CD14-positive monocyte (primary cell): ENCODE results near the gene LSM14B. TPM values are rescaled to one million over a fixed set of nuclear protein-coding genes. Genes with fewer than 3 reads are reported as not detected.

Experiments
- DNase-seq, 3 donors: peaks; one replicate each; pipeline ENCODE4 v3.0.0-alpha.2; 2011 to 2022
- H2AFZ ChIP-seq: 2 replicates; pipeline ENCODE4 v1.6.0; 2012; ENCODE audit warnings: mild to moderate bottlenecking, low read depth, low read length, inconsistent platforms; ENCODE audit not compliant: insufficient read depth, poor library complexity, severe bottlenecking
- H3K27ac ChIP-seq, 2 donors: 1 replicate in 1 of 2; 2 replicates in 1 of 2; pipeline ENCODE4 v1.5.1; 2012 to 2013; ENCODE audit warnings: low read length in 2 of 2, control low read depth in 1 of 2, inconsistent platforms in 1 of 2, low read depth in 1 of 2, mild to moderate bottlenecking in 1 of 2
- H3K27me3 ChIP-seq, 2 donors: one replicate each; pipeline versions ENCODE4 v1.6.0 to v1.6.1; 2011 to 2013; ENCODE audit warnings: low read length in 2 of 2; ENCODE audit not compliant: control insufficient read depth in 2 of 2, insufficient read depth in 2 of 2
- H3K36me3 ChIP-seq, 2 donors: replicated peaks in 1 of 2; 1 replicate in 1 of 2; 2 replicates in 1 of 2; pipeline versions ENCODE4 v1.5.1 to v1.6.1; 2012 to 2013; ENCODE audit warnings: low read length in 2 of 2, control low read depth in 1 of 2, inconsistent platforms in 1 of 2, mild to moderate bottlenecking in 1 of 2; ENCODE audit not compliant: insufficient read depth in 2 of 2, control insufficient read depth in 1 of 2
- H3K4me1 ChIP-seq, 2 donors: 1 replicate in 1 of 2; 2 replicates in 1 of 2; pipeline versions ENCODE4 v1.5.1 to v1.6.1; 2012 to 2013; ENCODE audit warnings: low read length in 2 of 2, control low read depth in 1 of 2, inconsistent platforms in 1 of 2, mild to moderate bottlenecking in 1 of 2, moderate library complexity in 1 of 2; ENCODE audit not compliant: insufficient read depth in 2 of 2, control insufficient read depth in 1 of 2
- H3K4me2 ChIP-seq: replicated peaks from 2 replicates; pipeline ENCODE3; 2012; ENCODE audit warnings: low read length, moderate library complexity, mild to moderate bottlenecking; ENCODE audit not compliant: poor library complexity, severe bottlenecking; ENCODE audit errors: extremely low read depth
- H3K4me3 ChIP-seq, 3 experiments: fragments of 200-600 bp in 1 of 3; sonication (generic) in 1 of 3; replicated peaks in 1 of 3; 1 replicate in 2 of 3; 2 replicates in 1 of 3; pipeline ENCODE4 v1.5.1; 2011 to 2013; ENCODE audit warnings: low read length in 3 of 3, mild to moderate bottlenecking in 3 of 3, control low read depth in 2 of 3, low read depth in 2 of 3, inconsistent platforms in 1 of 3, moderate library complexity in 1 of 3
- H3K79me2 ChIP-seq: 2 replicates; pipeline ENCODE4 v1.6.0; 2012; ENCODE audit warnings: mild to moderate bottlenecking, control low read depth, inconsistent platforms, low read length, moderate library complexity; ENCODE audit not compliant: insufficient read depth
- H3K9ac ChIP-seq: 2 replicates; pipeline ENCODE4 v1.6.0; 2017; ENCODE audit warnings: low read length, mild to moderate bottlenecking; ENCODE audit not compliant: insufficient read depth, poor library complexity, severe bottlenecking
- H3K9me3 ChIP-seq, 2 donors: replicated peaks in 1 of 2; 1 replicate in 1 of 2; 2 replicates in 1 of 2; pipeline versions ENCODE4 v1.5.1 to v1.6.1; 2012 to 2013; ENCODE audit warnings: low read length in 2 of 2, control low read depth in 1 of 2; ENCODE audit not compliant: control insufficient read depth in 1 of 2, insufficient read depth in 1 of 2
- H4K20me1 ChIP-seq: 2 replicates; pipeline ENCODE4 v1.6.0; 2012; ENCODE audit warnings: mild to moderate bottlenecking, low read length, control low read depth, moderate library complexity; ENCODE audit not compliant: insufficient read depth
- H3K27ac Mint-ChIP-seq, 7 donors: one replicate each; pipeline ENCODE4 v1.8.0; 2020; ENCODE audit warnings: mild to moderate bottlenecking in 7 of 7, mixed read lengths in 7 of 7, moderate library complexity in 6 of 7, inconsistent platforms in 2 of 7
- H3K27me3 Mint-ChIP-seq, 3 donors: one replicate each; pipeline ENCODE4 v1.8.0; 2021 to 2022; ENCODE audit warnings: low read depth in 3 of 3, mild to moderate bottlenecking in 3 of 3, mixed read lengths in 3 of 3, moderate library complexity in 3 of 3, inconsistent platforms in 1 of 3
- H3K36me3 Mint-ChIP-seq, 2 donors: one replicate each; pipeline ENCODE4 v1.8.0; 2020; ENCODE audit warnings: mixed read lengths in 2 of 2, inconsistent platforms in 1 of 2, mild to moderate bottlenecking in 1 of 2
- H3K4me1 Mint-ChIP-seq: one replicate; pipeline ENCODE4 v1.8.0; 2020; ENCODE audit warnings: mild to moderate bottlenecking, mixed read lengths
- H3K4me3 Mint-ChIP-seq, 2 donors: one replicate each; pipeline ENCODE4 v1.8.0; 2020; ENCODE audit warnings: mild to moderate bottlenecking in 2 of 2, mixed read lengths in 2 of 2, moderate library complexity in 1 of 2
- H3K9me3 Mint-ChIP-seq, 7 donors: one replicate each; pipeline ENCODE4 v1.8.0; 2020 to 2022; ENCODE audit warnings: mixed read lengths in 7 of 7, mild to moderate bottlenecking in 6 of 7, moderate library complexity in 6 of 7, inconsistent platforms in 2 of 7
- WGBS: methylation state at CpG from one replicate; pipeline ENCODE4 v1.1.5; 2013; ENCODE audit warnings: missing lambda C conversion rate; ENCODE audit not compliant: insufficient coverage; 5-methylcytosine and 5-hydroxymethylcytosine counted together
- intact Hi-C, 2 donors: fragments of 100-400 bp; cut with micrococcal nuclease; formaldehyde crosslinking; loops; one replicate each; pipeline versions ENCODE4 v1.15.0 to v1.15.1; 2023
- polyA plus RNA-seq, 3 donors: library from polyadenylated mRNA; depleted of rRNA in 1 of 3; unstranded in 2 of 3; stranded (reverse) in 1 of 3; fragments of 300-500 nt in 2 of 3; fragments of >200 nt in 1 of 3; fragmentation: Illumina TruSeq in 2 of 3; gene quantifications; 1 replicate in 2 of 3; 2 replicates in 1 of 3; pipeline ENCODE4 v1.2.3, GENCODE V29; 2012 to 2021
- TF ChIP-seq, protein P1 (sequence below): fragments of 200-600 bp; IDR thresholded peaks from one replicate; pipeline ENCODE4 v1.8.0; 2022; ENCODE audit warnings: antibody characterized with exemption, mild to moderate bottlenecking

The LSM14B gene
- polyA plus RNA-seq, 3 donors, result 1.0 to 33.5 (median 1.4) TPM

DNA sequence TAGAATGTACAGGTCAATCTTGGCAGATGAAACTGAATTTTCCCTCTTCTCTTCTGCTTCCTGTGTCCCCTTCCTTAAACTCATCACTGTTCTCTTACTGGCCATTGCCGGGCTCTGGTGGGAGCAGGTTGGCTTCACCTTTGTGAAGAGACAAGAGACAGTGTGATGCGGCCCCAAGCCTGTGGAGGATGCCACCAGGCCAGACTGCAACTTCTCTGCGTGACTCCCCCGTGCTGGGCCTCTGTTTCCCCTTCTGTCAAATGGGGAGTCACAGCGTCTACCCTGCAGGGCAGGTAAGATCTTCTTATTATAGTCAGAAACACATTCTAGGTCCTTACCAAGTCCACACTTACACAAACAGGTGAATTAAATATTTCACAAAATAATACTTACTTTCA, 1.9 kb upstream of the LSM14B start:
- Histone ChIP-seq H3K79me2 (peaks cover 26% of the 10 kb centered on the region), H3K4me1 (peaks cover 17 to 27% of the 10 kb centered on the region in 2 donors), H3K9ac (no peak overlapping the region), H3K9me3 (peaks cover 0 to 4% of the 10 kb centered on the region in 2 donors), H2AFZ (no peak overlapping the region), H3K4me2 (no peak overlapping the region), H3K27me3 (peaks cover 0 to 5% of the 10 kb centered on the region in 2 donors), H4K20me1 (peaks cover 21% of the 10 kb centered on the region), H3K36me3 (peaks cover 9 to 16% of the 10 kb centered on the region in 2 donors), H3K27ac (no peak overlapping the region), H3K4me3 (no peak overlapping the region)
- Mint-ChIP-seq H3K4me3 (peak overlapping the region in 1 of 2 donors; percentile 42), H3K36me3 (peaks cover 14% of the 10 kb centered on the region in 2 donors), H3K27ac (peak overlapping the region in 2 of 7 donors; percentile 58 to 67), H3K27me3 (peaks cover 9 to 30% (median 22%) of the 10 kb centered on the region in 3 donors), H3K9me3 (peaks cover 0 to 17% (median 10%) of the 10 kb centered on the region in 7 donors), H3K4me1 (peaks cover 19% of the 10 kb centered on the region)
- intact Hi-C loops, result loop anchor here in 1 of 2 donors (1.0 to 10.0 kb wide), 4 partner anchors 54 to 184 kb away; partner anchors contain the start of genes ADRM1, MTG2 and OSBPL2
- TF ChIP-seq, protein P1, sequence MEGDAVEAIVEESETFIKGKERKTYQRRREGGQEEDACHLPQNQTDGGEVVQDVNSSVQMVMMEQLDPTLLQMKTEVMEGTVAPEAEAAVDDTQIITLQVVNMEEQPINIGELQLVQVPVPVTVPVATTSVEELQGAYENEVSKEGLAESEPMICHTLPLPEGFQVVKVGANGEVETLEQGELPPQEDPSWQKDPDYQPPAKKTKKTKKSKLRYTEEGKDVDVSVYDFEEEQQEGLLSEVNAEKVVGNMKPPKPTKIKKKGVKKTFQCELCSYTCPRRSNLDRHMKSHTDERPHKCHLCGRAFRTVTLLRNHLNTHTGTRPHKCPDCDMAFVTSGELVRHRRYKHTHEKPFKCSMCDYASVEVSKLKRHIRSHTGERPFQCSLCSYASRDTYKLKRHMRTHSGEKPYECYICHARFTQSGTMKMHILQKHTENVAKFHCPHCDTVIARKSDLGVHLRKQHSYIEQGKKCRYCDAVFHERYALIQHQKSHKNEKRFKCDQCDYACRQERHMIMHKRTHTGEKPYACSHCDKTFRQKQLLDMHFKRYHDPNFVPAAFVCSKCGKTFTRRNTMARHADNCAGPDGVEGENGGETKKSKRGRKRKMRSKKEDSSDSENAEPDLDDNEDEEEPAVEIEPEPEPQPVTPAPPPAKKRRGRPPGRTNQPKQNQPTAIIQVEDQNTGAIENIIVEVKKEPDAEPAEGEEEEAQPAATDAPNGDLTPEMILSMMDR, result no peak
- WGBS, result 100% methylated on average over 4 of the region's 5 CpGs
- DNase-seq, result no peak

- TF ChIP-seq, protein P1, result no peak
- peaks cover 20 to 22% of the 10 kb centered on the region in 2 donors for H3K36me3 Mint-ChIP-seq
- intact Hi-C loops, result loop anchor here (1.0 to 10.0 kb wide), 4 partner anchors 55 to 184 kb away; partner anchors contain the start of genes ADRM1 (in 1 of the 2), MTG2 (in 1 of the 2) and OSBPL2 (in 1 of the 2)
- Histone ChIP-seq H3K4me2 (peak overlapping the region; percentile 80), H3K9me3 (peaks cover 0 to 4% of the 10 kb centered on the region in 2 donors), H3K36me3 (peaks cover 17 to 24% of the 10 kb centered on the region in 2 donors), H3K79me2 (peaks cover 27% of the 10 kb centered on the region), H3K27ac (peak overlapping the region; percentile 65 to 94), H3K27me3 (peaks cover 0 to 5% of the 10 kb centered on the region in 2 donors), H3K4me1 (peaks cover 17 to 27% of the 10 kb centered on the region in 2 donors), H3K4me3 (peak overlapping the region; percentile 44 to 87 (median 66)), H3K9ac (peak overlapping the region; percentile 94), H4K20me1 (peaks cover 26% of the 10 kb centered on the region), H2AFZ (peak overlapping the region; percentile 89)
- peak overlapping the region; percentile 88 to 95 (median 93) for H3K27ac Mint-ChIP-seq
- peak; percentile 48 to 60 (median 49) for DNase-seq
- H3K9me3 Mint-ChIP-seq, result peaks cover 0 to 11% (median 6%) of the 10 kb centered on the region in 7 donors
- WGBS, result 10% methylated on average over 34 of the region's 45 CpGs
- peak overlapping the region; percentile 85 to 93 for H3K4me3 Mint-ChIP-seq
- H3K27me3 Mint-ChIP-seq, result peaks cover 9 to 27% (median 19%) of the 10 kb centered on the region in 3 donors
- peaks cover 19% of the 10 kb centered on the region for H3K4me1 Mint-ChIP-seq
These were observed 1.1 kb upstream of the LSM14B start for GRCh38 chr20:62120990-62121775.
